Measurements from ENCODE around the gene PCDHGB1.

GRCh38 chr5:141363952-141364660, 14.2 kb downstream of the PCDHGB1 start, which contains the start of gene PCDHGA5:
- no peak for TF ChIP-seq POLR2AphosphoS5 (IDR thresholded peaks at IDR 0.05; ENCODE audit: insufficient read depth, low read depth, low read length)
- no peak for TF ChIP-seq MAX (IDR thresholded peaks at IDR 0.05; ENCODE audit: insufficient read depth, insufficient read length)

Measured in endothelial cell of umbilical vein (primary cell).